ENCODE measurements around the gene TRAPPC10.
"Not testable (repeated sequence)": the region's sequence is repeated elsewhere in the genome, so short reads cannot be mapped to it uniquely, and the experiment has no call there.

TRAPPC10 gene

GRCh38 chr21:44094832-44095231, 82.7 kb downstream of the TRAPPC10 start:
- no peak for DNase-seq

GRCh38 chr21:44098507-44098906, 86.4 kb downstream of the TRAPPC10 start:
- DNase-seq, result not testable (repeated sequence)

- not testable (repeated sequence) for DNase-seq
Measured at GRCh38 chr21:44098964-44099363, 86.9 kb downstream of the TRAPPC10 start.

- peak; percentile 54 to 74 for DNase-seq
Measured at GRCh38 chr21:44107026-44107501, 95.0 kb downstream of the TRAPPC10 start, which contains the start of gene PWP2. Gene PWP2 (plus strand): TSS chr21:44107399. CDS start chr21:44107417, 18 bp downstream.

GRCh38 chr21:44107589-44107988, 95.5 kb downstream of the TRAPPC10 start:
- not testable (repeated sequence) for DNase-seq

- DNase-seq, result peak in 1 of 2 donors; percentile 19
Measured at GRCh38 chr21:44113702-44114371, 101.7 kb downstream of the TRAPPC10 start.

GRCh38 chr21:44122131-44122530, 110.0 kb downstream of the TRAPPC10 start:
- not testable (repeated sequence) for DNase-seq

GRCh38 chr21:44127827-44128226, 115.7 kb downstream of the TRAPPC10 start:
- not testable (repeated sequence) for DNase-seq

GRCh38 chr21:44133715-44134057, 121.6 kb downstream of the TRAPPC10 start:
- not testable (repeated sequence) for DNase-seq

- DNase-seq, result not testable (repeated sequence)
Measured at GRCh38 chr21:44134732-44135131, 122.6 kb downstream of the TRAPPC10 start.

- DNase-seq, result peak; percentile 47 to 61
Measured at GRCh38 chr21:44138039-44138438, 125.9 kb downstream of the TRAPPC10 start.

GRCh38 chr21:44139787-44140551, 127.9 kb downstream of the TRAPPC10 start:
- peak in 1 of 2 donors; percentile 6 for DNase-seq

GRCh38 chr21:44140552-44140932, 128.4 kb downstream of the TRAPPC10 start:
- not testable (repeated sequence) for DNase-seq

- not testable (repeated sequence) for DNase-seq
Measured at GRCh38 chr21:44142470-44142869, 130.4 kb downstream of the TRAPPC10 start.

- DNase-seq, result peak; percentile 54 to 64
Measured at GRCh38 chr21:44143380-44143779, 131.3 kb downstream of the TRAPPC10 start.

GRCh38 chr21:44143996-44144395, 131.9 kb downstream of the TRAPPC10 start:
- peak in 1 of 2 donors; percentile 23 for DNase-seq

- not testable (repeated sequence) for DNase-seq
Measured at GRCh38 chr21:44144784-44145602, 132.9 kb downstream of the TRAPPC10 start.

- DNase-seq, result not testable (repeated sequence)
Measured at GRCh38 chr21:44145616-44146015, 133.5 kb downstream of the TRAPPC10 start.

- DNase-seq, result not testable (repeated sequence)
Measured at GRCh38 chr21:44147108-44147507, 135.0 kb downstream of the TRAPPC10 start.

- not testable (repeated sequence) for DNase-seq
Measured at GRCh38 chr21:44150255-44150654, 138.1 kb downstream of the TRAPPC10 start.

- DNase-seq, result not testable (repeated sequence)
Measured at GRCh38 chr21:44153214-44153888, 141.2 kb downstream of the TRAPPC10 start.

GRCh38 chr21:44153889-44154228, 141.8 kb downstream of the TRAPPC10 start:
- peak; percentile 37 to 54 for DNase-seq

Measured in CD4-positive, alpha-beta T cell treated with Interferon alpha-2 for 1 hour (primary cell).